ENCODE results near the gene WARS2.

The WARS2 gene

DNA sequence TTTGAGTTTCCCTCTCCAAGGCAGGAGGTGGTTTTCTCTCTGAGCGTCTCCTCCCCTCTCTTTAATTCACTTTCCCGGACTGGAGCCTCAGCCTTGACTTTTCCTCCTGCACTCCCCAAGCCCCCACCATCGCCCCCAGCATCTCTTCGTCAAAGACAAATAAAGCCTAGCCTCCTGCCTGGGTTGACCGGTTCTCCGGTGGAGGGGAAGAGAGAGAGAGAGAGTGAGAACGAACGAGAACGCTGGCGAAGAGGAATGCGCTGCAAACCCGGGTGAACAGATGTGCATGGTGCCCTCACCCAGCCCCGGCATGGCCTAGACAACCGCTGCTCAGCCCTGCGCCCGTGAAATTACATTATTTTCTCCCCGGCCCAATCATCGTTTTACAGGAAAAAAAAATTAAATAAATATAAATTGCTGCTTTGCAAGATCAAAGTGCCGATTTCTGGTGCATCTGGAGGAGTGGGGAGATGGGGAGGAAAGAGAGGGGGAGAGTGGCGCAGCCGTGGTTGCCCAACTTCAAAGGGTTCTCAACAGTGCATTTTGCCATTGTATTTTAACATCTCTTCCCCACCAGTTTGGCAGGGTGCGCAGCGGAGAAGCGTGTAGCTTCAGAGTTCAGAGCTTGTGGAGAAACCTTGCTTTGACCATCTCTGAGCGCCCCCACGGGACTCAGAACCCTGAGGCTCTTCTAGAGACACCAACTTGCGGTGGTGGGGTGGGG lies 140.9 kb downstream of the WARS2 start:
- no peak for DNase-seq (ENCODE audit: low spot score)

DNA sequence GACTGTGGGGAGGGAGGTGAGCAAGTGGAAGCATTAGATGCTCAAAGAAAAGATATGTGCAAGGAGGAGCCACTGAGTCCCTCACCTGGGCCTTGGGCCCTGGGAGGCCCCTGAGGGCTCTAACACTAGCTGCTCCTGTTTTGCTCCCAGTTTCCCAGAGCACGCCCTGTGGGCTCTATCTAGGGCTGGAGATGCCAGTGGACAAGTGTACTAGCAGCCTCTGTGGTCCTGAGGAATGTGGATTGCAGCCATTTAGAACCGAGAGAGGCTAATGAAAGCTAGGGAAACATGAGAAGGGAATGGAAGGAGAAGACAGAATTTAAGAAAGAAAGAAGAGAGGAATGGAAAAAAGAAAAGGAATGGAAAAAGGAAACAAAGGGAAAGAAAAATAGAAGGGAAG lies 142.3 kb downstream of the WARS2 start:
- no peak for DNase-seq (ENCODE audit: low spot score)

DNA sequence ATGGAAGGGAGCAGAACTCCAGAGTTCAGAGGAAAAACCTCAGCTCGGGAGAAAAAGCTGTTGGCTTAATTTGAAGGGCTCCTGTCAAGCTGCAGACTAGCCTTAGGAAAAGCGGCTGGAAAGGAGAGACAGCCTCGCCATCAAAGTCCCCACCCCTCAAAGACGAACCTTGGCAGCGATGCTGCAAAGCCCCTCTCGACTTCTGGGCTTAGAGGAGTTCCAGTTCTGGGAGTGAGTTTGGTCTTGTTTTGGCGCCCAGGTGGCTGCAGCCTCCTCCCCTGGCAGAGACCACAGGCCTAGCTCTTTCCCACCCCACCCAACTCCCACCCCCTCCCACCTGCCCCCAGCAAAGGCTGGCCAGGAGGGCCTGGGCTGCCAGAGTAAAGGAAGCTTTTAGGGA lies 143.2 kb downstream of the WARS2 start:
- DNase-seq (ENCODE audit: low spot score), result no peak

DNA sequence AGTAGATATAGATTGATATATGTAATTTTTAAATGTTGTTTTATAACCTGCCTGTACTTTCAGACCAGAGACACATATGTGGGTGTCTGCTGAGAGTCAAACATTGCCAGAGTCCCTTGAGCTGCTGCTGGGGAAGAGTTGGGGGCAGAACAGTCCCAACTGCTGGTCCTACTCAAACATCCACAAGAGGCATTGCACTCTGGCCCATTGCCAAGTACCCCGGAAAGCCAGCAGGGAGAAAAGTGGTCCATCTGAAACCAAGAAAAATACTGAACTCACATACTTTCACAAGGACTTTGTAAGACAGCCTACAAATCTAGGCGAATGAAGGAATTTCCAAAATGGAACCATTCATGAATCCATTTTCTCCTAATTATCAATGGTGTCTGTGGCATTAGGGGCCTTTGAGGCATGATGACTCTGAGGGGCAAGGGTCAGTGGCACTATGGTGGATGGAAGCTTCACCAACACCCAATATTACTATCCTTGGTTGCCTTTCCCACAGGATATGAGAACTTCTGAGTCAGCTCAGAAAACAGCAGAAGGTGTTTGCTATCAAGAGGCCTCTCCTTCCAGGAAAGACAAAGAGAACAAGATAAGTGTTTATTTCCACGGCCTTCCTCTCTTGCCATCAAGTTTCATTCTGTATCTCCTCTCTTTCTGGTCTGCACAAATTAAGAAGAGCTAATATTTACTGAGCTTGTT lies 145.0 kb downstream of the WARS2 start:
- DNase-seq (ENCODE audit: low spot score), result no peak

DNA sequence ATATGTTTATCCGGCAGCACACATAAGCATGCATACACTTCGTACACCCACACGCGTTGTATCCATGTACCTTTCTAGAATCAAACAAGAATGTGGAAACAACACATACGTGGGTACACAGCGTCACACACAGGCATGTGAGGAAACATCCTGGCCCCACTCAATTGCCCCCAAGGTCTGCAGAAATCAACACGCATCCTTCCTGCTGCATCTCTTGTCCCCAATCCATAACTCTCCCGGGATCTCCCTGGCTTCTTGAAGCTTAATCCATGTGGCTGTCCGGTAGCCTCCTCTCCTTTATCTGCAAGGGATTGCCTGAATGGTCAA lies 146.8 kb downstream of the WARS2 start:
- no peak for DNase-seq (ENCODE audit: low spot score)

DNA sequence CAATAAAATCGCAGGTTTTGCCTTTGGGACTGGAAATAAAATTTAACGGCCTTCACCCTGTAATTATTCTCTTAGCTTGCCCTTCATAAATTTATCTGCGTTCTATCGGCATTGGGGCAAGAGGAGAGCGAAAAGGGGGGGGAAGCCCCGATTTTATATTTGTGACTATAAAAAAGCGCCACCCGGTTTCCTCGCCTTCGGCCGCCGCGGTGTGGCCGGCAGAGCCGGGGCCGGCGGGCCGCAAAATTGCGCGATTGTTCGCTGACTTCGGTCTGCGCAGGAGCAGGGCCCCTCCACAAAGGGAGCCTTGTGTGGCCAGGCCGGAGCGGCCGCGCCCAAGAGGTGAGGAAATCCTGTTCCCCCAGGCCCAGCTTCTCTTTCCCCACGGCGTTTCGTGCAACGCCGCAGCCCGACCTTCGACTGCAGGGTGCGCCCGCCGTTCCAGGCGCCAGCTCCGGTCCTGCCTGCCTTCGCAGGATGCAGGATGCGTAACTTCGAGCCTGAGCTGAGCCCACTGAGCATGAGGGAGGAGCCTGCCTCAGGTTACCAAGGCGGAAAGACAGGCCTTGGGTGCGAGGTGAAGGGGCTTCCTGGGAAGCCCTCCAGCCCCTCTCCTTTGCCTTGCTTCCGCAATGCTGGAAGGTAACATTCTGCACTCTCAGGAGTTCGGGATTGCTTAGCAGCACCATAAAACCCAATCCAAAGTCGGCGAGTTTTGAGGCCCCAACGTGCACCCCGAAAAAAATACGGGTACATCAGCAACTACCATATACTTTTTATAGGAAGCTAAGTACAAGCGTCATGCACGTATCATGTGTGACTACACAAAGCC lies 147.4 kb downstream of the WARS2 start:
- no peak for DNase-seq (ENCODE audit: low spot score)

DNA sequence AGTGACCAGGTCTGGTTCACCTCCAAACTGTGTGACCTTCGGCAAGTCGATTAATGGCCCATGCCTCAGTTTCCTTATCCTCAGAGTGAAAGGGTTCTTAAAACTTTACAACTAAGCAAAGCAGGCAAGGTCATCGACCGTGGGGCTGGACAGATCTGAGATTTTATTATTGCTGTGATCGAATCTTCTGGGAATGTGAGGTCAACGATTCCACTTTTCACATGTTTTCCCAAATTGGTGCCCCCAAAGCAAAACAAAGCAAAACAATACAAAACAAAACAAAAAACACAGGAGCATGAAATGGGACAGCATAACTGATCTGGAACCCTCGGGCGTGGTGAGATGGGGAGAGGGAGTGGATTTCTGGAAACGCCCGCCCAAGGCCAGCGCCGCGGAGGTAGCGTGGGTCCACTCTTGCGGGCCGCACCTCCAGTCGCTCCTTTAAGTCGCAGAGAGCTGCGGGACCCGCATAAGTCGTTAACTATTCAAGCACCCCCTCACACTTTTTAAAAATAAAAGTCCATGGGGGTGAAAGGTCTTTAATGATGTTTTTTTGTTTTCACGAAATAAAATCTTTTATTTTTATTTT lies 148.1 kb downstream of the WARS2 start:
- DNase-seq (ENCODE audit: low spot score), result no peak

DNA sequence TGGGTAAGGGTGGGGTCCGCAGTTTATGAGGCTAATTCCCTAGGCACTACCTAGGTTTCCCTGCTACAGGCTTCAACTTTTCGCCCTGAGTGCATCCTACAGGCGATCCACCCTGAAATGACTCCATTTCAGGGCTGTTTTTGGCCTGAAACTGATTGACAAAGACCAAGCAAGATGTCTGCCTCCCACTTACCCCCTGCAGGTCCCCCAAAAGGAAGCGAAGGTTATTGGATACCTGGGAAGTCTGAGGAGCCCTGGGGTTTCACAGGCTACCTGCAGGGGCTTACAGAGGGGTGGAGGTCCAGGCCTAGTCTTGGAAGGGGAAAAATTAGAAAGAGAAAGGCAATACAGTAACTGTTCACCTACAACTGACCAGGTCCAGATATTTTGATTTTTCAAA lies 149.0 kb downstream of the WARS2 start:
- DNase-seq (ENCODE audit: low spot score), result no peak

DNA sequence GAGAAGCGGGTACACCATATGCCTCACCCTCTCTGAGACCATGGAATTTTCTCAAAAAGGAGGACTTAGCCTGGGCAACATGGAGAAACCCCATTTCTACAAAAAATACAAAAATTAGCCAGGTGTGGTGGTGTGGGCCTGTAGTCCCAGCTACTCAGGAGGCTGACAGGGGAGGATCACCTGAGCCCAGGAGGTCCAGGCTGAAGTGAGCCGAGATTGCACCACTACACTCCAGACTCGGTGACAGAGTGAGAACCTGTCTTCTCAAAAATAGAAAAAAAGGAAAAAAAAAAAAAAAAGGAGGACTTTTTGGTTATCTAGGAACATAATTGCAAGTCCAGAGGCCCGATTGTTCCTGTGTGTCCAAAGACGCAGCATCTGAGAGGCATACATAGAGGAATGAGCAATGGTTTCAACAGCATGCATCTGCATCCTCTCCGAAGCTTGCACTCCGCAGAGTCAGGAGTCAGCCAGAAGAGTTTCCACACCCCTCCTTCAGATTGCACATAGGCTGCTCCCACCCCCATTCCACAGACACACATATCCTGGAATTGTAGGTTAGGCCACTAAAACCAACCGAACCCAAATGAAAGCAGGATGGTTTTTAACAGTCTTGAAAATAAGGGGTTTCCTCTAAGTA lies 149.8 kb downstream of the WARS2 start:
- no peak for DNase-seq (ENCODE audit: low spot score)

DNA sequence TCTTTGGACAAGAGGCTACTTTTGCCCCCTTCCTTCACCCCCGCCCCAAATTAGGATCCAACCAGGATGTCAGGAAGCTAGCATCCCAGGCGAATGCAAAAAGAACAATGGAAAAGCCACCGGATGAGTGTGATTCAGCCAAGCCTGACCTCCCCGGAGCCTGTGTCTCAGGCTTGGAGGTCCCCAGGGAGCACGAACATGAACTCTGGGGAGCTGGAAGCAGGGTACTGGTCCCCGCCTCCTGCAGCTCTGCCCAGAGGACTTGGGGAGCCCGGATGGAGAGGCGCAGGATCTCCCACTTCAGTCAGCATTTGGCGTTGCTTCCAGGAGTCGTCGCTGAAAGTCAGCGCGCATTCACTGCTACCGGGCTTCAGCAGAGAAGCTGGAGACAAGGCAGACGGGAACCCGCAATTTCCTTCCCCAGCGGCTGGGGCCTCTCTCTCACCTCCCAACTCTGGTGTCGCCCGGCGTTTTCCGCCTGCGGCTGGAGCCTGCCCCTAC lies 150.5 kb downstream of the WARS2 start:
- no peak for DNase-seq (ENCODE audit: low spot score)

DNA sequence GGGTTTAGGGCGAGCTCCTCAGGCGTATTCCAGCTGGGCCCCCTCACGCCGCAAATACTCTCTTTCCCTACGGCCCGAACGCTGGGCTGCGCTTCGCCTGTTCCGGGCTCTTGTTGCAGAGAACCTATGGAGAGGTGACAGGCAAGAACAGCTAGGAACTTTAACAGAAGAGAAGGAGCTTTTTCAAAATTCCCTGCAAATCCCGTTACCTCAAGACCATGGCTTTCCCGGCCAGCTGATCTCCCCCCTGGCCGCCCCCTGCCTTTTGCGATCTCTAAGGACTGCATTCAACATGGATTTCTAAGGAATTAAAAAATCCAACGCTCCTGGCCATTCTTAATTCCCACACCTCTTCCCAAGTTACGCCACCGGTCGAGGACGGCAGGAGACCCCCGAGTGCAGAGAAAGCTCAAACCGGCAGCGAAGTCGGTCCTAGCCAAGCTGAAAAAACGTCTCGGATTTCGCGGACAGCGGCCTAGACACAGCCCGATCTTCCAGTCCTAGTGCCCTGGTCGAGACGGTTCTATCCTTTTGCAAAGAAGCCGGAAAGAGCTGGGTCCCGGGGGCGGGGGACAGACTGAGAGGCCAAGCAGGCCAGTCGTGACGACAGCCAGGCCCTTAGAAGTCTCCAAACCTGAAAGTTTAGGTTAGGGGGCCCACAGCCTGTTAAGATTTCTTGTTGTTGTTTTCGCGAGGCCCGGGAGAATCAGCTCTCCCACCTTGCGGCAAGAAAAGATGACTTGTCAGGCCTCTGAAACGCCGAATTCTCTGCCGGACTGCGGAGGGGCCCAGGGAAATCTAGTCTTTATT lies 151.2 kb downstream of the WARS2 start:
- no peak for DNase-seq (ENCODE audit: low spot score)

DNA sequence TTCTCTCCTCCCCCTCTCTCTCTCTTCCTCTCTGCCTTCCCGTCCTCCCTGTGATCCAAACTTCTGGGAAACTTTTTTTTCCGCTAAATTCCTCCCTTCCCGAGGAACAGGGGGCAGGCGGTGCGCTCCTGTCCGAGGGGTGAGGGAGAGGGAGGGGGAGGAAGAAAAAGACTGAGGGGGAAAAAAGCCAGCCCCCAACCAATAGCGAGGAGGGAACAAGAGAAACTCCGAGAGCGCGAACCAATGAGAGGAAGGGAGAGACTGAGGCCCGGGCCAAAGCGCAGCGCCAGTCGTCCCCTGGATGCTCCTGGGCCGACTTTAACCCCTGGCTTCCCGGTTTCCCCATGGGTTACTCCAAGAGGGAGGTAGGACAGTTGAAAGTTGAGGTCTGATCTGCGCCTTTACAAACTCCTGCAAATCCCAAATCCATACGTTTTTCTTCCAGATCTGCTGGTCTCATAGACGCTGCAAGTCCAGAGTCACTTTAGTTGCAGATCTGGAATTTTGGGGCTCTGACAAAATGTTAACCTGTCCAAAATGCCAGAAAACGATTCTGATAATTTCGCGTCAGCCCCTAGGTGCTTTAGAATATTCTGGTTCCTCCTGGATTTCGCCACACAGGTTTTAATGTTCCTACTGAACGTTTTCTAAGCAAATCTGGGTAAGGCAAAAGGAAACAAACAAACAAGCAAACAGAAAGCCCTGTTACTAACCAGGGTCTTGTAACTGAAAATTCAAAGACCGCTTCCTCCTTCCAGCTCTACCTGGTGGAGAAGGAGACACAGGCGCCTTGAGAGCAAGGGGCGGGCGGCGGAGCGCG lies 152.1 kb downstream of the WARS2 start, which contains the start of gene TBX15:
Gene TBX15 (minus strand): TSS at position 158 of the 820 bp plus-strand sequence. CDS start 548 bp downstream, outside the sequence.
- no peak for DNase-seq (ENCODE audit: low spot score)

DNA sequence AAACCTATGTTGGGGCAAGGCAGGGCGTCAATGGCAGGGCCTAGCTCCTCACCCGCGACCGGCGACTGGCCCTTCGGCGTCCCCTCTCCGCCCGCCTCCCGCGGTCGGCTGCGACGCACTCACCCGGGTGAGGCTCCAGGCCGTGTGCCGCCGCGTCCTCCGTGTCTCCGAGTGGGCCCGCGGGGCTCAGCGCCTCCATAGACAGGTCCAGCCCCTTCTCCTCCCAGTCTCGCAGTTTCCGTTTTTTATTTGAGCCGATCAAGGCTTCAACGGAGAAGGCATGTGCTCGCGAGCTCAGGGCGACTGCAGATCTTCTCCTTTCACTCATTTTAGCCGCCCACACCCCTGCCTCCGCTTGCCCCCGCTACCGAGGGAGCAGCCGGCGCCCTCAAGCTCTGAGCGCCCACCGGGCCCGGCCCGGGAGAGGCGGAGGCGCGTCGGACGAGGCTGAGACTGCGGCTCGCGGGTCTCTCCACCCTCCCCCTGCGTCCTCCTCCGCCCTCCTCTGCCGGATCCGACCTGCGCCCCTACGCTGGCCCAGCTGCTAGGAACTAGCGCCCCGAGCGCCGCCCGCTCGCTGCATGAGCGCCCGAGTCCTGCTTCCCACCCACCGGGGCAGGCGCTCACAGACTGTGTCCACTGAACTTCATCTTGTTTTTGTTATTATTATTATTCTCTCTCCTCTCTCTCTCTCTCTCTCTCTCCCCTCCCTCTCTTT lies 152.8 kb downstream of the WARS2 start:
- DNase-seq (ENCODE audit: low spot score), result no peak

DNA sequence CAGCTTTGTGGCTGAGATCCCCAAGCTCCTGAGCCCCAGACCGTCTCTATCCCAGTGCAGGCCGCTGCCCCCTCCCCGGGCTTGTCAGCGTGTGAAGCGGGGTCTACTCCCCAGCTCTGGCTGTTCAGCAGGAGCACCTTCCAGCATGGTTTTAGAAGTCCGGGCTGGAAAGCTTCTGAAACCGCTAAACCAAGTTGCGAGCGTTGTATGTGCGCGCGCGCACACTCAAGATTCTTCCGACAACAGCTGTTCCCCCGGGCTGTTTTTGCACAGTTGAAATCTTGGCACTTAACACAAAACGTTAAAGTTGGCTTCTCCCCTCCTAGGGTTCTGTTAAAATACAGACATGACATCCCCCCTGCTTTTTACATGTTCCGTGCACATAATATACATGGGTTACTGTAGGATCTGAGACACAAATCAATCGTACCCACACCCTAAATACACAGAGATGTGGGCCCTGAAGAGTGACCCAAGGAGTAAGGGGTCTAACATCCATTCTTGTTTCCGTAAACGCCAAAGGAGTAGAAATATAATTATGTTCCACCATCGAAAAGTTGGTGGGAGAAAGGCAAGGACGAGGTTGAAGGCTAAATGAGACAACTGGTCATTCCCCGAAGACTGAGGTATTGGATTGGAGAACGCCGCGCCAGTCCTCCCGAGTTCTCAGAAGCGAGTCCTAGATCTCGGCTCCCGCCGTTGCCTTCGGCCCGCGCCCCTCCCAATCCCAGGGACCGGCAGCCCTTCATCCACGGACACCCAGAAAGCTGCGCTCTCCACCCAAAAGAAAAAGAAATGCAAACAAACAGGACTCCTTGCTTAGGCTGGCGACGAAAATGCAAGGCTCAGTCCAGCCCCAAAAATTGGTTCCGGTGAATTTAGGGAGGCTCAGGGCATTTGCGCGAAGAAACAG lies 153.6 kb downstream of the WARS2 start:
- DNase-seq (ENCODE audit: low spot score), result no peak

DNA sequence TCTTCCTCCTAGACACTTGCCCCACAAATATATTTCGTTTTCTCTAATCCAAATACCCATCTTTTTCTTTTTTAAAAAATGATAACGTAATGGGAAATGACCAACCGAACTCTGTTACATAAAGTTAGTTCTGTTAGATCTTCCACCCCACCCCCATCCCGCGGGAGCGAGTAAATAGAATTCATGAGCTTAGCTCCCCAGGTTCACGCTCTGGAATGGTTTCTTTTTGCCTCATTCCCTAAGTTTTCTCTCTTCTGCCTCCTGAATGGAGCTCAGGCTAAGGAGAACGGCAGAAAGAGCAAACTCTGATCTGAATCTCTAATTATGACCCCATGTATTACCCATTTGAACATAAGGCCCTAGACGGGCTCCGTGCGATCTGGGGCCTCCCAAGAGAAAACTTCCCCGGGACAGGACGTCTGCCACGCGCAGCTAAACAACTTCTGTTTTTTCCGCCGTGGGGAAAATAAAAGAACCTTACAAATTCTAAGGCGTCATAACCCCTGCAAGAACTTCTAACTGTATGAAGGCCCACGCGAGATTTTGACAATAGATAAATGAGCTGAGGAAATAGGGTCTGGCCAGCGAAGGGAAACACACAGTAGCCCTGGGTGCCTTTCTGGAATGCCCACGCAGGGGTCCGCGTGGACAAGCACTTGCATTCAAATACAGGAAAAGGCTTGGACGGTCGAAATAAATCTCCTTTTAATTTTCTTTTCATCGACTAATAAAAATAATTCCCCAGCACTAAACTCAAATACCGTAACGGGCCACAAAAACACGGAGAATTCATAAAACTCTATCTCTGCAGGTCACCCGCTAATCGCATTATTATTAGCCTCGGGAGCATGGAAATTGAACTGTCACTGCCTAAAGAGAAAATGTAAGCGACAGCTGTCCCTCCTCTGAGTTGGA lies 154.6 kb downstream of the WARS2 start:
- DNase-seq (ENCODE audit: low spot score), result no peak

DNA sequence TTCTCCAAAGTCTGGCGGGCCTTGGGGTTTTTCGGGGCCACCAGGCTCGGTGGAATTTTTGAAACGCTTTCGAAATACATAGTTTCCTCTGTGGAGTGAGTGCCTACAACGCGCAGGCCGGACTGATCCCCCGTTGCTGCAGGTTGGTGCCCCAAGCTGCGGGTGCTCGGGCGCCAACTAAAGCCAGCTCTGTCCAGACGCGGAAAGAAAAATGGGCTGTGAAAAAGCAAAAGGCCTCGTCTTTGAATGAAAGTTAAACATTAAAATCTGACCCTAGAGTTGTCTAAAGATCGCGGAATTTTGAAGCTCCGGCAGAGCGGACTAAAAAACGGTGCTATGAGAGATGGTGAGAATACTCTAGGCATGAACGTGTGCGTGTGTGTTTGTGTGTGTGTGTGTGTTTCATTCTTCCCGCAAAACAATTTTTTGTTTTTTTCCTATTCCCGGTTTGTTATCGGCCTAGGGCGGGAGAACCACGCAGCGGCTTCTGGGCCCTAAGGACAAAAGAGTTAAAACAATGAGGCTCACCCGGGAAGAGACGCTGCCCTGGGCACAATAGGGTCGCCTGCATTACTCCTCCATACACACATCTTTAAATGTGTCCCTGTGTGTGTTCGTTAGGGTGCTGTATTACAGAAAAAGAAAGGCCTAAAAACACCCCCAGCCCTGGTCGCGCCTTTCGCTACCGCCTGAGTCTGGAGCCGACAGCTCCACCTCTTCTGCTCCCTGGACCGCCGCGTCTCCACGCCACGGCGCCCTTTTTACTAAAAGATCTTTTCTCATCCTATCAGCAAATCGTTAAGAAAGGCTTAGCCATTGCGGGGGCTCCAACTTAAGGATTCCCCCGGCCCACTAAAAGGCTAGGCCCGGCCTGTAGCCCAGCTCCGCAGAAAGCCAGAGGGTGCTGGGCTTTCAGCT lies 155.5 kb downstream of the WARS2 start:
- no peak for DNase-seq (ENCODE audit: low spot score)
